IMR-90 (cell line): ENCODE data around the gene PCSK1N. TPM values are rescaled to one million over a fixed set of nuclear protein-coding genes. Genes with fewer than 3 reads are reported as not detected.

Source experiments
- ATAC-seq: fragments of 200-7000 bp; cut with Tn5 transposase; 2 replicates; pipeline ENCODE4 v1.9.1; 2020; ENCODE audit warnings: low read depth, mild to moderate bottlenecking, moderate library complexity
- BruUV-seq: library from RNA; stranded (reverse); fragments of 400-500 nt; replicated peaks from 2 replicates; lab custom pipeline; 2021; lab: Mats Ljungman, UMichigan
- CTCF ChIA-PET: fragments of 300-600 bp; formaldehyde crosslinking; extraction: SDS; loops from one replicate; lab custom pipeline; 2021; ENCODE audit warnings: antibody characterized with exemption; lab: Yijun Ruan, JAX
- POLR2A ChIA-PET: fragments of 300-600 bp; sonication (Branson Sonifier 250); formaldehyde crosslinking; loops from one replicate; lab custom pipeline; 2022; ENCODE audit warnings: antibody characterized with exemption; ENCODE audit not compliant: unreplicated experiment; lab: Charles Lee
- DNase-seq: peaks from one replicate; pipeline ENCODE4 v3.0.0; 2013
- H2AFZ ChIP-seq: replicated peaks from 2 replicates; pipeline ENCODE3; 2013; ENCODE audit warnings: low read length, mild to moderate bottlenecking; ENCODE audit not compliant: poor library complexity
- H2AK5ac ChIP-seq: 2 replicates; pipeline ENCODE4 v1.6.1; 2013; ENCODE audit warnings: low read depth, low read length, inconsistent platforms
- H2AK9ac ChIP-seq: replicated peaks from 2 replicates; pipeline ENCODE3; 2013; ENCODE audit warnings: mild to moderate bottlenecking, low read depth, low read length, moderate library complexity; ENCODE audit not compliant: poor library complexity
- H2BK120ac ChIP-seq: 2 replicates; pipeline ENCODE4 v1.6.1; 2013; ENCODE audit warnings: low read depth, low read length, inconsistent platforms
- H2BK15ac ChIP-seq: 3 replicates; pipeline ENCODE4 v1.6.1; 2013; ENCODE audit warnings: low read depth, low read length, inconsistent platforms
- H2BK20ac ChIP-seq: 2 replicates; pipeline ENCODE4 v1.6.1; 2013; ENCODE audit warnings: low read depth, mild to moderate bottlenecking, inconsistent platforms, low read length, moderate library complexity
- H2BK5ac ChIP-seq: 2 replicates; pipeline ENCODE4 v1.6.1; 2013; ENCODE audit warnings: mild to moderate bottlenecking, low read depth, low read length, inconsistent platforms; ENCODE audit not compliant: poor library complexity, severe bottlenecking
- H3K14ac ChIP-seq: replicated peaks from 2 replicates; pipeline ENCODE4 v1.6.1; 2013; ENCODE audit warnings: low read depth, low read length, inconsistent platforms
- H3K18ac ChIP-seq: 2 replicates; pipeline ENCODE4 v1.6.1; 2013; ENCODE audit warnings: low read depth, low read length, control low read depth
- H3K23ac ChIP-seq: 2 replicates; pipeline ENCODE4 v1.6.1; 2013; ENCODE audit warnings: low read depth, low read length, inconsistent platforms
- H3K27ac ChIP-seq: 2 replicates; pipeline ENCODE4 v1.5.1; 2013; ENCODE audit warnings: mild to moderate bottlenecking, control low read depth, low read length; ENCODE audit not compliant: insufficient read depth
- H3K27me3 ChIP-seq: 2 replicates; pipeline ENCODE4 v1.6.1; 2013; ENCODE audit warnings: low read length; ENCODE audit not compliant: control insufficient read depth, insufficient read depth
- H3K36me3 ChIP-seq: 2 replicates; pipeline ENCODE4 v1.6.1; 2013; ENCODE audit warnings: low read length, mixed read lengths; ENCODE audit not compliant: control insufficient read depth, insufficient read depth
- H3K4ac ChIP-seq: 2 replicates; pipeline ENCODE4 v1.6.1; 2013; ENCODE audit warnings: low read depth, low read length, inconsistent platforms
- H3K4me1 ChIP-seq: 2 replicates; pipeline ENCODE4 v1.6.1; 2013; ENCODE audit warnings: low read length, mixed read lengths; ENCODE audit not compliant: control insufficient read depth, insufficient read depth
- H3K4me2 ChIP-seq: 2 replicates; pipeline ENCODE4 v1.6.1; 2013; ENCODE audit warnings: low read depth, mild to moderate bottlenecking, control low read depth, low read length, moderate library complexity
- H3K4me3 ChIP-seq: 2 replicates; pipeline ENCODE4 v1.5.1; 2013; ENCODE audit warnings: low read depth, mild to moderate bottlenecking, control low read depth, low read length, moderate library complexity; ENCODE audit not compliant: insufficient read depth
- H3K56ac ChIP-seq: 2 replicates; pipeline ENCODE4 v1.6.1; 2013; ENCODE audit warnings: low read length, inconsistent platforms; ENCODE audit not compliant: insufficient read depth; ENCODE audit errors: extremely low read depth
- H3K79me1 ChIP-seq, 2 experiments: 2 replicates each; pipeline ENCODE4 v1.6.1; 2013; ENCODE audit warnings: low read length in 2 of 2, inconsistent platforms in 1 of 2, low read depth in 1 of 2
- H3K9ac ChIP-seq: 2 replicates; pipeline ENCODE4 v1.6.1; 2013; ENCODE audit warnings: low read depth, low read length, control low read depth
- H3K9me1 ChIP-seq: 2 replicates; pipeline ENCODE4 v1.6.1; 2013; ENCODE audit warnings: low read length, inconsistent platforms; ENCODE audit not compliant: insufficient read depth
- H3K9me3 ChIP-seq: 2 replicates; pipeline ENCODE4 v1.6.1; 2013; ENCODE audit warnings: low read length; ENCODE audit not compliant: control insufficient read depth, insufficient read depth
- H4K20me1 ChIP-seq: 2 replicates; pipeline ENCODE4 v1.6.1; 2013; ENCODE audit warnings: low read length, inconsistent platforms; ENCODE audit not compliant: insufficient read depth
- H4K5ac ChIP-seq: 2 replicates; pipeline ENCODE4 v1.6.1; 2013; ENCODE audit warnings: mild to moderate bottlenecking, low read depth, low read length, control low read depth
- H4K8ac ChIP-seq, 2 experiments: 2 replicates each; pipeline ENCODE4 v1.6.1; 2013; ENCODE audit warnings: low read depth in 2 of 2, low read length in 2 of 2, control low read depth in 1 of 2, inconsistent platforms in 1 of 2
- H4K91ac ChIP-seq: 2 replicates; pipeline ENCODE4 v1.6.1; 2013; ENCODE audit warnings: low read depth, low read length, inconsistent platforms; ENCODE audit not compliant: insufficient read depth
- BHLHE40 ChIP-seq: fragments of 150-350 bp; IDR thresholded peaks from 2 replicates; pipeline ENCODE4 v1.6.1; 2016; ENCODE audit warnings: mild to moderate bottlenecking, low read depth, low read length
- CEBPB ChIP-seq: IDR thresholded peaks from 2 replicates; pipeline ENCODE4 v1.6.1; 2012; ENCODE audit warnings: low read depth, low read length, improper control_type of control experiment
- CHD1 ChIP-seq: IDR thresholded peaks from 2 replicates; pipeline ENCODE4 v1.6.1; 2012; ENCODE audit warnings: low read depth, low read length, improper control_type of control experiment
- CTCF ChIP-seq: conservative IDR thresholded peaks from 2 replicates; pipeline ENCODE4 v1.5.1; 2012; ENCODE audit warnings: mild to moderate bottlenecking, low read depth, low read length, improper control_type of control experiment
- ELK1 ChIP-seq: fragments of 150-350 bp; IDR thresholded peaks from 2 replicates; pipeline ENCODE4 v1.6.1; 2016; ENCODE audit warnings: low read depth, mild to moderate bottlenecking, low read length, moderate library complexity, borderline replicate concordance
- FOS ChIP-seq: fragments of 150-350 bp; IDR thresholded peaks from 2 replicates; pipeline ENCODE4 v1.6.1; 2016; ENCODE audit warnings: low read depth, low read length
- MAFK ChIP-seq: IDR thresholded peaks from 2 replicates; pipeline ENCODE4 v1.6.1; 2012; ENCODE audit warnings: low read depth, low read length, improper control_type of control experiment
- MXI1 ChIP-seq: IDR thresholded peaks from 2 replicates; pipeline ENCODE4 v1.6.1; 2012; ENCODE audit warnings: low read depth, mild to moderate bottlenecking, low read length, moderate library complexity, borderline replicate concordance
- NFE2L2 ChIP-seq: fragments of 150-350 bp; IDR thresholded peaks from 2 replicates; pipeline ENCODE4 v1.6.1; 2016; ENCODE audit warnings: low read depth, mild to moderate bottlenecking, low read length
- POLR2A ChIP-seq: IDR thresholded peaks from 2 replicates; pipeline ENCODE4 v1.6.1; 2012; ENCODE audit warnings: mild to moderate bottlenecking, low read depth, low read length
- RAD21 ChIP-seq: IDR thresholded peaks from 2 replicates; pipeline ENCODE4 v1.6.1; 2012; ENCODE audit warnings: low read length, improper control_type of control experiment
- RCOR1 ChIP-seq: IDR thresholded peaks from 2 replicates; pipeline ENCODE4 v1.6.1; 2012; ENCODE audit warnings: mild to moderate bottlenecking, low read length, improper control_type of control experiment; ENCODE audit not compliant: insufficient replicate concordance
- RFX5 ChIP-seq: IDR thresholded peaks from 2 replicates; pipeline ENCODE4 v1.8.0; 2012; ENCODE audit warnings: low read depth, mild to moderate bottlenecking, low read length, moderate library complexity
- SMC3 ChIP-seq: fragments of 150-350 bp; IDR thresholded peaks from 2 replicates; pipeline ENCODE4 v1.6.1; 2016; ENCODE audit warnings: low read depth, mild to moderate bottlenecking, antibody characterized with exemption, low read length, moderate library complexity
- USF2 ChIP-seq: fragments of 150-350 bp; IDR thresholded peaks from 2 replicates; pipeline ENCODE4 v1.6.1; 2017; ENCODE audit warnings: mild to moderate bottlenecking, antibody characterized with exemption, low read length, low read depth
- WGBS, 2 experiments: methylation state at CpG; one replicate each; pipeline versions ENCODE4 v1.1.5 to v1.1.7; 2013; ENCODE audit warnings: missing lambda C conversion rate in 2 of 2; ENCODE audit not compliant: insufficient read length in 1 of 2; ENCODE audit errors: extremely low coverage in 2 of 2; 5-methylcytosine and 5-hydroxymethylcytosine counted together
- dilution Hi-C: fragments of 300-500 bp; cut with HindIII; formaldehyde crosslinking; loops from one replicate; pipeline ENCODE4 v1.14.3; 2018; ENCODE audit warnings: low sequenced_read_pairs; ENCODE audit not compliant: unreplicated experiment
- in situ Hi-C: fragments of 300-500 bp; cut with MboI; formaldehyde crosslinking; loops from 3 replicates; pipeline ENCODE4 v1.14.3; 2019; ENCODE audit warnings: low sequenced_read_pairs, inconsistent platforms, mixed read lengths
- intact Hi-C: fragments of 100-400 bp; cut with micrococcal nuclease; formaldehyde crosslinking; loops from 2 replicates; pipeline ENCODE4 v1.10.0; 2022
- polyA plus RNA-seq, 3 experiments: library from polyadenylated mRNA; depleted of rRNA; stranded (reverse); fragments of >200 nt; gene quantifications; 2 replicates each; pipeline ENCODE4 v1.2.3, GENCODE V29; 2012; ENCODE audit warnings: low replicate concordance in 1 of 3
- total RNA-seq: library from RNA; depleted of rRNA; stranded (reverse); fragments of >200 nt; gene quantifications from 2 replicates; pipeline ENCODE4 v1.2.3, GENCODE V29; 2012

The PCSK1N gene
- total and polyA plus RNA-seq, 2 of the 4 experiments (the other 2 are of a cell fraction) = 0.12 TPM; not detected in 1

- DNase-seq (no peak), ATAC-seq (no peak)
- Histone ChIP-seq H3K56ac (no peak overlapping the region), H3K4me2 (no peak overlapping the region), H2BK5ac (no peak overlapping the region), H3K4ac (no peak overlapping the region), H3K18ac (no peak overlapping the region), H3K14ac (no peak overlapping the region), H3K36me3 (no peaks in the 10 kb centered on the region), H4K8ac (no peak overlapping the region), H2AK9ac (no peak overlapping the region), H3K79me1 (no peaks in the 10 kb centered on the region), H4K5ac (no peak overlapping the region), H3K4me3 (no peak overlapping the region), H2AFZ (no peak overlapping the region), H4K91ac (no peak overlapping the region), H3K27me3 (peaks cover 23% of the 10 kb centered on the region), H3K9me3 (no peaks in the 10 kb centered on the region), H3K4me1 (no peaks in the 10 kb centered on the region), H4K20me1 (no peaks in the 10 kb centered on the region; the same call in 1 of the 2 replicates), H2BK15ac (no peak overlapping the region), H2BK20ac (no peak overlapping the region), H3K9ac (no peak overlapping the region), H3K27ac (no peak overlapping the region), H2AK5ac (no peak overlapping the region), H2BK120ac (no peak overlapping the region), H3K23ac (no peak overlapping the region), H3K9me1 (peaks cover 1% of the 10 kb centered on the region; the same call in 1 of the 2 replicates)
- ChIA-PET POLR2A (no interaction called here), CTCF (interaction anchor here (0.5 kb wide), 1 partner anchor 9 kb away, joined by 4 read pairs; no protein-coding TSS in a partner anchor)
- no CpG with 5 or more reads among the region's 7 CpGs for WGBS, 2 experiments
- BruUV-seq = no TSS peak
- in situ Hi-C loops = no loop called here
- dilution Hi-C loops = no loop called here
- intact Hi-C loops = no loop called here
- TF ChIP-seq MAFK (no peak), RAD21 (no peak), MXI1 (no peak), POLR2A (no peak), RFX5 (no peak), ELK1 (no peak), NFE2L2 (no peak), RCOR1 (no peak), BHLHE40 (no peak), CHD1 (no peak), SMC3 (no peak), FOS (no peak), CEBPB (no peak), USF2 (no peak), CTCF (no peak)
These were observed 45.8 kb downstream of the PCSK1N start for GRCh38 chrX:48789366-48790220.
